Measurements from ENCODE around the gene FRYL.
"Not testable (repeated sequence)": the region's sequence is repeated elsewhere in the genome, so short reads cannot be mapped to it uniquely, and the experiment has no call there.

Gene FRYL

GRCh38 chr4:48779998-48780864 lies at the start of gene FRYL:
TSS of gene FRYL (minus strand) at chr4:48780279. CDS start at chr4:48634410, 145,869 bp downstream.
- DNase-seq (ENCODE audit: low read depth in 2 of 2) = peak; percentile 94 to 96

- no peak for DNase-seq (ENCODE audit: low read depth in 2 of 2)
Measured at GRCh38 chr4:48827622-48828021, 47.5 kb upstream of the FRYL start.

- DNase-seq (ENCODE audit: low read depth in 2 of 2) = not testable (repeated sequence)
Measured at GRCh38 chr4:48821431-48821830, 41.4 kb upstream of the FRYL start.

GRCh38 chr4:48816971-48817370 lies 36.9 kb upstream of the FRYL start:
- no peak for DNase-seq (ENCODE audit: low read depth in 2 of 2)

- not testable (repeated sequence) for DNase-seq (ENCODE audit: low read depth in 2 of 2)
Measured at GRCh38 chr4:48816297-48816696, 36.2 kb upstream of the FRYL start.

GRCh38 chr4:48815483-48815882 lies 35.4 kb upstream of the FRYL start:
- DNase-seq (ENCODE audit: low read depth in 2 of 2) = no peak

GRCh38 chr4:48813964-48814363 lies 33.9 kb upstream of the FRYL start:
- no peak for DNase-seq (ENCODE audit: low read depth in 2 of 2)

- DNase-seq (ENCODE audit: low read depth in 2 of 2) = no peak
Measured at GRCh38 chr4:48812866-48813265, 32.8 kb upstream of the FRYL start.

GRCh38 chr4:48804584-48805301 lies 24.7 kb upstream of the FRYL start:
- DNase-seq (ENCODE audit: low read depth in 2 of 2) = no peak

GRCh38 chr4:48801016-48801715 lies 21.1 kb upstream of the FRYL start:
- no peak for DNase-seq (ENCODE audit: low read depth in 2 of 2)

- not testable (repeated sequence) for DNase-seq (ENCODE audit: low read depth in 2 of 2)
Measured at GRCh38 chr4:48800155-48800554, 20.1 kb upstream of the FRYL start.

- no peak for DNase-seq (ENCODE audit: low read depth in 2 of 2)
Measured at GRCh38 chr4:48799157-48799556, 19.1 kb upstream of the FRYL start.

GRCh38 chr4:48798117-48798516 lies 18.0 kb upstream of the FRYL start:
- no peak for DNase-seq (ENCODE audit: low read depth in 2 of 2)

GRCh38 chr4:48796927-48797679 lies 17.0 kb upstream of the FRYL start:
- no peak for DNase-seq (ENCODE audit: low read depth in 2 of 2)

GRCh38 chr4:48796191-48796926 lies 16.3 kb upstream of the FRYL start:
- no peak for DNase-seq (ENCODE audit: low read depth in 2 of 2)

GRCh38 chr4:48795108-48795507 lies 15.0 kb upstream of the FRYL start:
- DNase-seq (ENCODE audit: low read depth in 2 of 2) = no peak

- no peak for DNase-seq (ENCODE audit: low read depth in 2 of 2)
Measured at GRCh38 chr4:48792348-48793006, 12.4 kb upstream of the FRYL start.

GRCh38 chr4:48791313-48791712 lies 11.2 kb upstream of the FRYL start:
- DNase-seq (ENCODE audit: low read depth in 2 of 2) = no peak

GRCh38 chr4:48790561-48790960 lies 10.5 kb upstream of the FRYL start:
- no peak for DNase-seq (ENCODE audit: low read depth in 2 of 2)

- DNase-seq (ENCODE audit: low read depth in 2 of 2) = no peak
Measured at GRCh38 chr4:48787056-48787455, 7.0 kb upstream of the FRYL start.
